ENCODE results near the gene PTPRD. TPM values are rescaled to one million over a fixed set of nuclear protein-coding genes. Genes with fewer than 3 reads are reported as not detected.
"Not testable (repeated sequence)": the region's sequence is repeated elsewhere in the genome, so short reads cannot be mapped to it uniquely, and the experiment has no call there.

PTPRD gene
- total RNA-seq, 1 donor from 2014 or later, result 6.1 TPM

DNA sequence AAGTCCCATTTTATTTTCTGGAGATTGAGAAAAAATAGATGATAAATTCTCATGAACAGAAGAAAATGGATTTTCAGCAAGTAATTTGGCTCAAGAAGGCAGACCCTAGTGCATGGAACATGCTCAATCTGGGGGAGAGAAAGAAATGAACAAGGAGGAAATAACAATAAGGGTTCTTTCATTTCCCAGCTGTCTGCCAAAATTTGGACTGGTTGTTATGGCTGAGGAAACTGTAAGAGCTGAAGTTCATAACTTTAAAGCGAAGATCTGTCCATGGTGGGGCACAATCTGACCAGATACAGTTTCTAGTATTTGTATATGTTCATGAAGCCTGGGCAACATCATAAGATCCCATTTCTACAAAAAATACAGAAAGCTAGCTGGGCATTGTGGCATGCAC, 1426.7 kb downstream of the PTPRD start:
- intact Hi-C loops (cut with micrococcal nuclease), result no loop called here
- DNase-seq (no peak), ATAC-seq (no peak)

DNA sequence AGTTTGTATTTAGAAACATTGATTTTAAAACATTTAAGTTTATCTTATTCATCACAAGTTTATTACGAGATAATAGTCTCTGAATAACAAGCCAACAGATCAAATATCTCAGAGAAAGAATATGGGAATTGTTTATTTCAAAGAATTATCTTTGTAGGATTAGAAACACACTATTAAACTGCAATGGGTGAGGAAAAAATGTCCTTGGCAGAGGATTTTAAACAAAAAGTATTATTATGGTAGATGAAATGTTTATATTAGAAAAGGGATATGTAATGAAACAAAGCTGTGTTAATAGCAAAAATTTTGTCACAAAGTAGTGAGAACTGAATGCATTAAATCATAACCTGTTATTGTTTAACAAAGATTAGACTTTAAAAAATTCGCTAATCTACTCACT, 1430.4 kb downstream of the PTPRD start:
- intact Hi-C loops (cut with micrococcal nuclease), result no loop called here
- ATAC-seq (no peak), DNase-seq (no peak)

DNA sequence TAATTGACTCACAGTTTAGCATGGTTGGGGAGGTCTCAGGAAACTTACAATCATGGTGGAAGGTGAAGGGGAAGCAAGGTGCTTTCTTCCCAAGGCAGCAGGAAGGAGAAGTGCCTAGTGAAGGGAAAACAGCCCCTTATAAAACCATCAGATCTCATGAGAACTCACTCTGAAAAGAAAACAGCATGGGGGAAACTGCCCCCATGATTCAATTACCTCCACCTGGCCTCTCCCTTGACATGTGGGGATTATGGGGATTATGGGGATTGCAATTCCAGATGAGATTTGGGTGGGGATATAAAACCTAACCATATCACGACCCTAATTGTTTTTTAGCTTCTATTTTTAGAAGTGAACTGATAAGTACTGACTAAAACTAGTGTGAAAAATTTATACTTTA, 1435.7 kb downstream of the PTPRD start:
- intact Hi-C loops (cut with micrococcal nuclease), result no loop called here
- DNase-seq (no peak), ATAC-seq (no peak)

DNA sequence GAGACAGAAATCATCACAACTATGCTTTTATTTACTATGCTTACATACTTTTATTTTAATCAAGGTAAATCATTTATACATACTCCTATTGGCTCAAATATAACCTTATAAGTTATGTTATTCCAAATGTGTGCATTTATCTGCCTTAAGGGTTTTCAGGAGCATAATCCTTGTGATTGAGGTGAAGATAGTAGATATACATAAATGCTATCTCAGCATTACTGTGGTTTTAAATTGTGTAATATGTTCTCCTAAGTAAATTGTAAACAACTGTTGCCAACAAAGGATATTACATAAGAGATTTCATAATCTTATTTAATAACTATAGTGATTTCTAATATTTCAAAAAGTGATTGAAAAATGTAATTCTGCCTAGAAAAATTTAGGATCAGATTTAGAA, 1438.4 kb downstream of the PTPRD start:
- ATAC-seq, result no peak
- intact Hi-C loops (cut with micrococcal nuclease), result no loop called here

DNA sequence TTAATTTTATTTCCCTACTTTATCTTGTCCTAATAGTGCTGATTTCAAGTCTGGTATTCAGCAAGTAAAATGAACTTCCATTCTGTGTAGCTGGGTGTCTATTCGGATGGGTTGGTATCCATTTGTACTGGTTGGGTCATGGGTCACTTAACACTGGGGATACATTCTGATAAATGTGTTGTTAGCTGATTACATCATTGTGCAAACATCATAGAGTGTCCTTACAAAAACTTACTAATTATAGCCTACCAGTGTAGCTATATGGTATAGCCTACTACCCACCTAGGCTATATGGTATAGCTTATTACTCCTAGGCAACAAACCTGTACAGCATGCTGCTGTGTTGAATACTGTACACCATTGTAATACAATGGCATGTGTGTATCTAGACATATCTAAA, 1439.5 kb downstream of the PTPRD start:
- DNase-seq (no peak), ATAC-seq (no peak)
- intact Hi-C loops (cut with micrococcal nuclease), result no loop called here

More for the DNA sequence above, 1438.4 kb downstream of the PTPRD start:
- no peak for DNase-seq

DNA sequence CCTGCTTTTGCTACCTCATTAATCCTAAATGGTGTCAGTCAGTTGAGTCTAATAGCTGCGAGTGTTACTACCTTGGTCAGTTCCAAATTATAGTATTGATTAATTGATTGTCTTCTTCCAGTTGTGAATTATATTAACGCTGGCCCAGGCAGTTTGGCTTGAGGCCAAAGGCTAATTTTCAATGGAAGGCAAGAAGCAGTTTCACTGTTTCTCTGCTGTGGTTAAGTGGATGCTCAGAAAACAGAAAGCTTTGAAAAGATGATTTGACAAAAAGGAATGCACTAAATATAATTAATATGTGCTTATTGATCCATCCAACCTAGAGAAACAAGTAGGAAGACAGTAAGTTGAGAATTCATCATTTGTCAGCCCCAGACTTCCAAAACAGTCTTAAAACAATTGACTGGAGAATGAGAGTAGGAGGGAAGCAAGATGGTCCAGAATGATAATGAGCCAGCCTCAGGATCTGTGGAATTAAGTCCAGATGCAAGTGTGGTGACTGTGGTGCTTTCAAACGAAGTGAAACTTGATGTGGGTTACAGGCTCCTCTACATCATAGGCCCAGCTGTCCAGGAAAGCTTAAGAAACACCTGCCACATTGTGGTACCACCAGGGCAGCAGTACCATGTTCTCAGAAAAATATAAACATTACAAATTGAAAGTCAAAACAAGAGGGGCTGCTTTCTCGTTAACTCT, 1442.2 kb downstream of the PTPRD start:
- intact Hi-C loops (cut with micrococcal nuclease), result no loop called here
- ATAC-seq (no peak), DNase-seq (no peak)

DNA sequence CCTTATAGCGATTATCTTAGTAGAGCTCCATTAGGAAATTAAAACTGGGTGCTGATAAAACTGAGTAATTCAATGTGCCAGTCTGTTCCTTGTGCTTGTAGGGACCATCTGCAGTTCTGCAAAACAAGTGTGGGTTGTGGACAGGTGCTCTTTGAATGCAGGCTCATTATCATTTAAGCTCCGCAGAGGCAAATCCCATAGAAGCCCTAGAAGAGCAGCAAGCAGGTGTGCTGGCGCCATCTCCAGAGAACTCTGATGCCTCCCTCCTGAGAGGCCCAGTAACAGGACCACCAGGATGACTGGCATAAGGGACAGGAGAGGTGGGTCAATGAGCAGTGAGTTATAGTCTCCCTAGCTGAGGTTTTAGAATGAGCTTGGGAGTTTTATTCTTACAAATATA, 1470.8 kb downstream of the PTPRD start:
- intact Hi-C loops (cut with micrococcal nuclease), result no loop called here
- ATAC-seq, result no peak
- DNase-seq, result no peak

DNA sequence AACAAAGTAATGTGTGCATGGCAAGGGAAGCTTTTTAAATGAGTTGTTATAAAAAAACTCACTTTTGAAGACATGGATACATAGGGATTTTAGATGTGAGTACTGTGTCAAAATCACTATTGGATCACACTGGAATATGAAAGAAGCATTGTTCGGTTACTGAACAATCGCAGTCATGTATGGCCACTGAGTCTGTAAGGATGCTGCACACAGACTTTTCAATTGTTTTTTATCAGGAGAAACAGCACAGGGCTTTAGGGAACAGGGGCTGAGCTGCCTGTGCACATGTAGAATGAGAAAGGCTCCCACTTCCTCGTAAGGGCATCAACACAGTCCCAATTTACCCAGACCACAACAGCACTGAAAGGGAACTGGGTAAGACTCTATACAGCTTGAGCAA, 1479.3 kb downstream of the PTPRD start:
- no peak for DNase-seq
- ATAC-seq, result no peak
- intact Hi-C loops (cut with micrococcal nuclease), result no loop called here

DNA sequence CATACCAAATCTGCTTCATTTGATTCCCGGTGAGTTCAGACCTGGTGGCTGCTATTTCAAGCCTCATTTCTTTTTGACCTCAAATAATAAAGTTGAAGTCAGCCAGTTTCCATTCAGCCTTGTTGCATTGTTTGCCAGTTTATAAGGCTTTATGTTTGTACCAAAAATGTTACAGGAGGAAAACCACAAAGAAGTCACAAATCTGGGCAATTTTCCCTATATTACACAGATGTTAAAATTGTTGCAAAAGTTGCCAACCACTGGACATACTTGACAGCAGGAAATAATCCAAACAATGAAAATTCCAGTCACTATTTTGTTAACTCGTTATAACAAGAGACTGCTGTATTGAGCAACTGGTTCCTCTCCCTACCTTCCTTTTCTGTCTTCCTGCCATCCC, 1488.2 kb downstream of the PTPRD start:
- ATAC-seq, result no peak
- intact Hi-C loops (cut with micrococcal nuclease), result no loop called here
- no peak for DNase-seq

DNA sequence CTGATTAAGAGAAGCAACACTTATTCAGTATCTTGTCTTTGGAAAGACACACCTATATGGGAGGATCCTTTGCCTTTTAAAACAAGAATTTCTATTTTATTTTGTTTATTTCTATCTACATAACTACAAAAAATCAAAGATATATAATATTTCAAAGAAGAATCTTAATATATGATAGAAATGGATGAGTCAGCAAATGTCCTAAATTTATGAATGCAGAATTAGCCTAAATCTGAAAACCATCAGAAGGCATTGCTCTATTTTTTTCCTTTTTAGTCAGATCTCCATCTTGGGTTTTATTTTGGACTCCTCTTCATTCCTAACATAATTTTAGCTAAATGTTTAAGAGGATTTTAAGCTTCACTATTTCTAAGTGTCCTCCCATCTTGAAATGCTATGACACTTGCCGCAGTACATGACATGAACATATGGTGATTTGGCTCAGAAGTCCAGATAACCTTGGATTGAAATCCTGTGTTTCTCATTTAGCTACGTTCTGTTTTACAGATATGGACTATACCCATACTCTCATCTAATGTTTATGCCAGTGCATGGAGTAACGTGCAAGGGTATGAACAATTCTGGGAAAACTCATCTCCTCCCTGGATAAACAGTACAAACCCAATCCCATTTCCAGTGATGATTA, 1490.4 kb downstream of the PTPRD start:
- DNase-seq (no peak), ATAC-seq (no peak)
- intact Hi-C loops (cut with micrococcal nuclease), result no loop called here

DNA sequence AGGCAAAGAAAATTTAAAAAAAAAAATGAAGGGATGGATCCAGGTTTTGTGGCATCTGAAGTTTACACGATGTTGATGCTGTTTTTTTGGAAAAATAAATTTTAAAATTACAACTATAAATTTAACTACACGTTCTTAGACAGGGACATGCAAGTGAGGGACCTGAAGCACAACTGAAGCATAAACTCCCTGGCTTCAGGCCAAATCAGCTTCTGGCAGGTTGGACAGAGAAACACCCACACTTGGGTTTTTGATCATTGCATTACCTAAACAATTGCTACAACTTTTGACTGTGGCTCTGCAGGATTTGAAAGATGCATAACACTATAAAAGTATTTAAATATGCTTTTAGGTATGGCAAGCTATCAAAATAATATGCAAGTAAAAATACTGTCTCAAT, 1494.9 kb downstream of the PTPRD start:
- no peak for ATAC-seq
- no peak for DNase-seq
- intact Hi-C loops (cut with micrococcal nuclease), result no loop called here

DNA sequence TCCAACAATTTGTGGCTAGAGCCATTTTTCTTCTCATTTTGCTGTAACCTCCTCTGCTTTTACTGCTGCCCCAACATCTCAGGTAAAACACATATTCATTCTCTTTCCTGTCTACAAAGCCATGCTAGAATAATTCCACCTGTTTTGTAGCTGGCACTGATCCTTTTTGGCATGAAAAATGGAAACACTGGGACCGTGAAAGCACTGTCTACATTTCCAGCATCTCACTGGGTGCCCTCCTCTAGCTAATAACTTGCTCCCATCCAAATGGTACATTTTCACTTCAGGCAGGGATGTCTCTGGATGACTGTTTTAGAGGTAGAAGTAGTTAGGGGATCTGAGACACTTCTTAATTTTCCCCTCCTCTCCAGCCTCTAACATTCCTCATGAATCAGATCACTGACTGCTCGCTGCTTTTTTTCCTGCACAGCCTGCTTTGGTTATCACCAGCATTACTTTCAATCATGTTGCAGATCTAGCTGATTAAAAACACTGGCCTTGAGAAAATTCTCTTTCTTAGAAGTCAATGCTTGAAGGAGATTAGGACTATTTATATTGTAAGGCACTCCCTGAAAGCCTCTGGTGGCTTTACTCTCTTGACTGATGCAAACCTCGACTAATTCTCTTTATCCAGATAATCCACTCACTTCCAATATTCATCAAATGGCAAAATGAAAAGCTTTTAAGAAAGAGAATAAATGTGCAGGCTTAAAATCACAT, 1500.6 kb downstream of the PTPRD start:
- intact Hi-C loops (cut with micrococcal nuclease), result no loop called here
- ATAC-seq (no peak), DNase-seq (no peak)

DNA sequence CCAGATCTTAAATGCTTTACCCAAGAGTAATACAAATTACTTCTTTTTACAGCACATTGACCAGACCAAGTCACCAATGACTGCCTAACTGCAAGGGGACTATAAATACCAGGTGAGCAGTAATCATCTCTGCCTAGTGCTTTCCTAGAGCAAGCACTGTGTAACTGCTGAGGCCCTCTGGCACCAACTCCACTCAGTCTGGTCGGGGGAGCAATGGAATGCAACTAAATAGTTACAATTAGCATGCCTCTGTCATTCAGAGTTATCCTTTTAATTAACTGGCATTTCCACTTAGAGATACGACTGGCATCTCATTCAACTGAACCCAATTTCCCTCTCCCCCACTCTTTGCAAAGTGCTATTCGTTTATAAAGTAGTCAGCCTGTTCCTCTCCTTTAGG, 1504.2 kb downstream of the PTPRD start:
- no peak for ATAC-seq
- intact Hi-C loops (cut with micrococcal nuclease), result no loop called here

DNA sequence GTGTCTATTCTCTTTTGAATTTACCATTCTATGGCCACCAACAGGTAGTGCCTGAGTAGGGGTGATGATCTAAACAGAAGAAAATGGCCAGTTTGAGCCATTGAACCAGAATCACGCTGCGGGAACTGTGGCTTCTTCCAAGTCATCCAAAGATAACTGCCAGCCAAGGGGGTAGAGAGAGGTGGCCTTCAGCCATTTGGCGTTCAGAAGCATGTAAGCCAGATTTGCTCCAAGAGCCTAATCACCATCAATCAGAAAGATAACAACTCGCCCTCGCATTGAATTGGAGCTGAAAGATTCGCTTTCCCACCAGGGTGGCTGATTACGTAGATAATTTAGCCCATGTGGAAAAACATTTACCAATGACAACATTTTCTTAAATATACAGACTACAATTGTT, 1510.5 kb downstream of the PTPRD start:
- ATAC-seq (no peak), DNase-seq (no peak)
- intact Hi-C loops (cut with micrococcal nuclease), result no loop called here

More for the DNA sequence above, 1504.2 kb downstream of the PTPRD start:
- no peak for DNase-seq

DNA sequence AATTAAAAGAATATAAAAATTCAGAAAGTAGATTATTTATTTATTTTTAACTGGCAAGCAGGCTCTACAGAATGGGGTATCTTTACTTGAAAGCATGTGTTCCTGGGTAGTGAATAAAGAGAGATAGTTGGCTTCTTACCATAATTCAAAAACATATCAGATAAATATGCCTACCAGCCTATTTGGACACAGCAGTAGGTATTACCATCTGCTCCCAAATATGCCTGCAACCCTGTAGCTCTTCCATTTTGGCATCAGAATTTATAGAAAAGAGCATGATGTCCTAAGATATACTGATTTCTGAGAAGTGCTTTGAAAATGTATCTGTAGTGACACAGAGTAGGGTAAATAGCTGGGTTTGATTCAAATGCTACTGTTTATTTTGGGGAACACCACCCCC, 1512.7 kb downstream of the PTPRD start:
- intact Hi-C loops (cut with micrococcal nuclease), result no loop called here
- no peak for DNase-seq
- ATAC-seq, result no peak

DNA sequence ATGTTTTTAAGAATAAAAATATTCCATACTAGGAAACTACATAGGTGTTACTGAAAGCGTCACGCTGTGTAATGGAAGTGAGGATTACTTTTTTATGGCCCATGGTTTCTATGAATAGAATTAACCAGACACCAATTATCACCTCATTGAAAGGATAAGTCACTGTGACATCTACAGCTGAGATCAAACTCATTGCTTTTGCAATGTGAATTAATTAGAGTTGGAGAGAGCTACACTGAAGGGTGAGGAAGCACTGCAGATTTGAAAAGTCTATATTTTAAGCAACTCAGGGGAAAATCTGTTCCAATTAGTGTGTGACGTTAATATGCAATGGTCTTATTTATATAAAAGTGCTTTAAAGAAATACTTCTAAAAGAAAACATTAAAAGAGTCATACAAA, 1513.2 kb downstream of the PTPRD start:
- intact Hi-C loops (cut with micrococcal nuclease), result loop anchor here (10.0 kb wide), 1 partner anchor 65 kb away; no protein-coding TSS in a partner anchor
- no peak for DNase-seq
- no peak for ATAC-seq

DNA sequence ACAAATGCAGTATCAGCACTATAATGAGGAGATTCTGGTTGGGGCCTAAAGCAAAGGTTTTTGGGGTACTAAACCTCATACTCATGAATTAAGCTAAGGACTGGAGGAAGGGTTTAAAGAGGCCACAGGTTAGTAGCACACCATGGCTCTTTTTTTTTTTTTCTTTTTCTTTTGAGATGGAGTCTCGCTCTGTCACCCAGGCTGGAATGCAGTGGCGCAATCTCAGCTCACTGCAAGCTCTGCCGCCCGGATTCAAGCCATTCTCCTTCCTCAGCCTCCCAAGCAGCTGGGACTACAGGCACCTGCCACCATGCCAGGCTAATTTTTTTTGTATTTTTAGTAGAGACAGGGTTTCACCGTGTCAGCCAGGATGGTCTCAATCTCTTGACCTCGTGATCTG, 1515.5 kb downstream of the PTPRD start:
- ATAC-seq, DNase-seq: not testable (repeated sequence)
- intact Hi-C loops (cut with micrococcal nuclease), result loop anchor here (10.0 kb wide), 1 partner anchor 68 kb away; no protein-coding TSS in a partner anchor

DNA sequence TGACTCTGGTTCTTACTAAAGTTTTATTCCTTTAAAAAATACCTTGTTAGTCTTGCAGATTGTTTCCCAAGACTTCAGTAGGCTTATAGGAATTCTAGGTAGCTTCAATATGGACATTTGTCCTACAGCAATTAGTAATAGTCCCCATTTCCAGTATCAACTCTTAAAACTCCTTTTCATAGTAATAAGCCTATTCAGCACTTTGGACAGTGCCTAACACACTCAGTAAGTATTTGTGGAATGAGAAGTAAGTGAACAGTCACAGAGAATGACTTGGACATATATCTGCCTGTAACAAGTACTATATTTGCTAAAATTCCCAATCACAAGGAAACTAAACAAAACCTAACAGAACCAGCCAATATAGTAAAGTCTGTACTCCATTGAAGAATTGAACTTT, 1521.4 kb downstream of the PTPRD start:
- intact Hi-C loops (cut with micrococcal nuclease), result loop anchor here (10.0 kb wide), 1 partner anchor 73 kb away; no protein-coding TSS in a partner anchor
- no peak for ATAC-seq
- no peak for DNase-seq

DNA sequence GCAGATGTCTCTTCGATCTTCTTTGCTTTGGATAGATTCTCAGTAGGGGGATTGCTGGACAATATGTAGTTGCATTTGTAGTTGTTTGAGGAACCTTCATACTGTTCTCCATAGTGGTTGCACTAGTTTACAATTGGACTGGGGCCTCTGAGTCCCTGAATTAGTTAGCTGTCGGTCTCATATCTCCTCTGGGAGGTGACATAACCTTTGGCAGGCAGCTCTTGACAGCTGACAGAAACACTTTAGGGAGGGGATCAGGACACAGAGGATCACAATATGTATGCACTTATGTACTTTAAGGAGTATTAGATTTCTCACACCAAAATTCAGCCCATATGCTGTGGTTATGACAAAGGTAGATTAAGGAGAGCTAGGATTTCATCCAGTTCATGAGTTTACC, 1533.3 kb downstream of the PTPRD start:
- intact Hi-C loops (cut with micrococcal nuclease), result no loop called here
- DNase-seq (no peak), ATAC-seq (peak; percentile 41)

DNA sequence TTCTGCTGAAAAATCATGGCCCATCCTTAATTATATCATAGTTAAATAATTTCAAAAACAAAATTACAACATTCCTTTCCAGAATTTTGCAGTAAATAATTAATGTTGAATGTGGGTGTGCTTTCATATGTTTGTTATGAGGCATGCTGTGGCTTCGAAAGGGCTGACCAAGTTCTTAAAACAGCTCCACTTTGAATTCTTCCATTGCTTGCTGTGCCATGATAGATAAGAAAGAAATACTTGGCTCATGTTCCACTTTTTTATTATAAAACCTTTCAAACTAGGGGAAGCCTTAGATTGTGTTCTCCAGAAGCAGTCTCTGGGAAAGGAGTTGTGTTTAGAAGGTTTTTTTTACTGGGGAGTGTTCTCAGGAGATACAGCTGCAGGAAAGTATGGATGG, 1534.5 kb downstream of the PTPRD start:
- peak; percentile 31 for ATAC-seq
- no peak for DNase-seq
- intact Hi-C loops (cut with micrococcal nuclease), result no loop called here

Data from left ventricle myocardium superior (tissue), 1 donor.